K562 (cell line): Measurements from ENCODE around the gene HOXB5. TPM values are rescaled to one million over a fixed set of nuclear protein-coding genes. Genes with fewer than 3 reads are reported as not detected.
A peak's percentile ranks its signal among the peaks of the same experiment; 100 is the strongest.

Experiments
- BRCA1 ChIP-seq, 2 experiments: fragments of 450-650 bp in 1 of 2; sonication (generic) in 1 of 2; formaldehyde crosslinking in 1 of 2; IDR thresholded peaks; 2 replicates each; pipeline versions ENCODE4 v1.5.0 to v1.6.1; 2017 to 2020; ENCODE audit warnings: mild to moderate bottlenecking in 1 of 2, missing genetic modification reagents in 1 of 2
- CC2D1A ChIP-seq: fragments of 450-650 bp; IDR thresholded peaks from 2 replicates; pipeline ENCODE4 v1.6.1; 2017; ENCODE audit warnings: mild to moderate bottlenecking
- CEBPG ChIP-seq, 3 experiments: fragments of 200-800 bp in 1 of 3; sonication (Bioruptor generic) in 1 of 3; sonication (generic) in 1 of 3; formaldehyde crosslinking in 1 of 3; IDR thresholded peaks in 2 of 3; conservative IDR thresholded peaks in 1 of 3; 2 replicates each; pipeline versions ENCODE4 v1.6.1 to v1.8.0; 2016 to 2022; ENCODE audit warnings: missing compliant biosample characterization in 2 of 3, missing genetic modification characterization in 2 of 3, mild to moderate bottlenecking in 1 of 3, missing genetic modification reagents in 1 of 3
- EP300 ChIP-seq: IDR thresholded peaks from 2 replicates; pipeline ENCODE4 v1.6.1; 2012; ENCODE audit warnings: low read length, improper control_type of control experiment
- HNRNPUL1 ChIP-seq: fragments of 200-400 bp; formaldehyde crosslinking; IDR thresholded peaks from 2 replicates; pipeline ENCODE4 v1.6.1; 2017; ENCODE audit warnings: low read length
- MEIS2 ChIP-seq: fragments of 450-650 bp; IDR thresholded peaks from 2 replicates; pipeline ENCODE4 v1.6.1; 2014; ENCODE audit warnings: mild to moderate bottlenecking; ENCODE audit not compliant: partially characterized antibody
- NCOA2 ChIP-seq, 2 experiments: fragments of 450-650 bp; IDR thresholded peaks; 2 replicates each; pipeline ENCODE4 v1.6.1; 2018; ENCODE audit warnings: mild to moderate bottlenecking in 2 of 2, moderate library complexity in 1 of 2; ENCODE audit not compliant: partially characterized antibody in 2 of 2
- NFE2L1 ChIP-seq: fragments of 450-650 bp; IDR thresholded peaks from 2 replicates; pipeline ENCODE4 v1.6.1; 2016; ENCODE audit warnings: missing genetic modification characterization, low read depth, mild to moderate bottlenecking, missing compliant biosample characterization, moderate library complexity, borderline replicate concordance
- POLR3A ChIP-seq: IDR thresholded peaks from 2 replicates; pipeline ENCODE4 v1.6.1; 2011; ENCODE audit warnings: borderline replicate concordance, mild to moderate bottlenecking, moderate library complexity; ENCODE audit not compliant: insufficient read length, insufficient read depth; ENCODE audit errors: extremely low read depth
- RBM17 ChIP-seq: fragments of 200-400 bp; formaldehyde crosslinking; IDR thresholded peaks from 2 replicates; pipeline ENCODE4 v1.6.1; 2017; ENCODE audit warnings: low read depth, mild to moderate bottlenecking, low read length, borderline replicate concordance
- RCOR1 ChIP-seq, 2 experiments: IDR thresholded peaks; 2 replicates each; pipeline ENCODE4 v1.6.1; 2012; ENCODE audit warnings: low read depth in 2 of 2, low read length in 2 of 2, borderline replicate concordance in 1 of 2, improper control_type of control experiment in 1 of 2
- THRAP3 ChIP-seq: fragments of 450-650 bp; IDR thresholded peaks from 2 replicates; pipeline ENCODE4 v1.6.1; 2016; ENCODE audit warnings: mild to moderate bottlenecking, inconsistent platforms, borderline replicate concordance
- TSC22D4 ChIP-seq: fragments of 450-650 bp; IDR thresholded peaks from 2 replicates; pipeline ENCODE4 v1.6.1; 2016; ENCODE audit warnings: missing genetic modification characterization, missing biosample characterization, control low read depth
- ZFX ChIP-seq: sonication (generic); formaldehyde crosslinking; IDR thresholded peaks from 2 replicates; pipeline ENCODE4 v1.8.0; 2022; ENCODE audit warnings: mild to moderate bottlenecking, missing genetic modification reagents, moderate library complexity
- ZNF696 ChIP-seq: fragments of 250-450 bp; sonication (Bioruptor Pico); conservative IDR thresholded peaks from 2 replicates; pipeline ENCODE4 v1.4.0; 2020; ENCODE audit warnings: mild to moderate bottlenecking, moderate library complexity
- ZNF780A ChIP-seq: fragments of 250-450 bp; sonication (Bioruptor Pico); IDR thresholded peaks from 2 replicates; pipeline ENCODE4 v1.5.0; 2021; ENCODE audit warnings: mild to moderate bottlenecking
- ZNF830 ChIP-seq: fragments of 250-450 bp; sonication (Bioruptor Pico); IDR thresholded peaks from 2 replicates; pipeline ENCODE4 v1.5.0; 2021; ENCODE audit warnings: mild to moderate bottlenecking
- polyA plus RNA-seq, 8 experiments: library from polyadenylated mRNA; depleted of rRNA in 4 of 8; stranded (reverse) in 5 of 8; unstranded in 3 of 8; fragments of >200 nt; fragmentation: Nextera tagmentation in 2 of 8; fragmentation: Illumina TruSeq in 1 of 8; extraction: Ambion mirVana in 2 of 8; extraction: Trizol in 1 of 8; gene quantifications; 2 replicates each; pipeline versions ENCODE4 v1.2.1 to v1.2.3, GENCODE V29; 2011 to 2014; ENCODE audit warnings: inconsistent platforms in 1 of 8, missing spikeins in 1 of 8
- total RNA-seq, 7 experiments: library from RNA; depleted of rRNA in 6 of 7; stranded (reverse); fragments of >200 nt in 6 of 7; fragmentation: Illumina TruSeq in 2 of 7; extraction: Trizol in 2 of 7; gene quantifications; 2 replicates each; pipeline versions ENCODE4 v1.2.1 to v1.2.3, GENCODE V29; 2011 to 2021; ENCODE audit warnings: low replicate concordance in 1 of 7
- TF ChIP-seq, protein P1 (sequence below): fragments of 450-650 bp; IDR thresholded peaks from 2 replicates; pipeline ENCODE4 v1.6.1; 2016
- TF ChIP-seq, protein P2 (sequence below): fragments of 200-800 bp; sonication (Bioruptor generic); IDR thresholded peaks from 2 replicates; pipeline ENCODE4 v1.6.1; 2017; ENCODE audit warnings: missing genetic modification characterization, missing compliant biosample characterization
- TF ChIP-seq, protein P3 (sequence below): fragments of 250-450 bp; sonication (Bioruptor Pico); IDR thresholded peaks from 2 replicates; pipeline ENCODE4 v1.8.0; 2021; ENCODE audit warnings: moderate library complexity, mild to moderate bottlenecking, inconsistent platforms

Gene HOXB5
- total and polyA plus RNA-seq, 9 of the 15 experiments (the other 6 are each of a cell fraction or from before 2014, with no cell fraction given), result 0.24 to 2.7 (median 0.65) TPM

DNA sequence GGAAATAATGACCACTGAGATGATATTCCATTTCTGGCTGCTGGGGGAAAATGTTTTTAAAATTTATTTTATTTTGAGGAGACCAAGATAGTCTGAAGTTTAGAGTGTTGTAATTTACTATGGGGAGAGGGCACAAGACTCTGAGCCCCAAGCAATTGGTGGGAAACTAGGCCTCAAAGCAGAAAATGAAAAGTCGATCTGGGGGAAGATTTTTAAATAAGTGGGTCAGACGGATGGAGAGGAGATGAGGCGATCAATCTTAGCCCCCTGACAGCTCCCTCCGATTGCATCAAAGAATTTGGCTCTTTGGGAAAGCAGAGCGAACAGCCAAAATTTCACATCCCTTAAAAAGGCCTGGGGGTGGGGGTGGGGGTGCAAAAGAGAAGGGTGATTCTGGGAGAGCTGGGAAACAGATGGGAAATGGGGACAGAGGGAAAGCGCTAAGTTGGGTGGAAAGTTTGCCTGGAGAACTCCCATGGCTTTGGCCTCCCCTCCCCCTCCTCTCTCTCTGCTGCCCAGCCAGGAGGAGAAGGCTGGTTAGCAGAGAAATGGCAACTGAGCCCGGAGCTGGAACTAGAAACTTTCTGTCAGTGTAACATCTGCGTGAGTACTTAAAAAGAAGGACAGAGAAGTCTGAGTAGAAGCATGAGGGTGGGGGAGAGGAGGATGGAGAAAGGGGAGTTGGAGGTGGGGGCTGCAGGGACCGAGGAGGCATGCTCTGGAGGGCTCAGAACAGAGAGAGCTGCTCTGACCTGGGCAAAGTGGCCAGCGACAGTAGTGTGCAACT, 47.2 kb downstream of the HOXB5 start (continued):
- TF ChIP-seq NFE2L1 (tag) (no peak), EP300 (peak; percentile 54; the same call in 1 of the 2 replicates), CEBPG (CRISPR knock-in tag; IDR thresholded peaks at IDR 0.05) (no peak), CEBPG (tag; conservative IDR thresholded peaks at IDR 0.05 in 1 of 2, IDR thresholded peaks at IDR 0.05 in 1 of 2) (no peak; a peak in 1 of 4 replicates), ZNF830 (CRISPR knock-in tag) (no peak), BRCA1 (IDR thresholded peaks at IDR 0.05) (no peak), BRCA1 (CRISPR knock-in tag; IDR thresholded peaks at IDR 0.05) (no peak), POLR3A (no peak), HNRNPUL1 (no peak), CC2D1A (no peak), THRAP3 (no peak), ZNF696 (CRISPR knock-in tag) (no peak), ZNF780A (CRISPR knock-in tag) (no peak), RCOR1 (IDR thresholded peaks at IDR 0.05; ENCODE audit: borderline replicate concordance in 1 of 2, low read depth in 2 of 2, low read length in 2 of 2) (peak in 1 of 2 experiments; percentile 69; a peak in 2 of 4 replicates), ZFX (no peak), NCOA2 (IDR thresholded peaks at IDR 0.05; ENCODE audit: partially characterized antibody in 2 of 2) (no peak), RBM17 (no peak), TSC22D4 (tag) (no peak), MEIS2 (peak; percentile 99)
- TF ChIP-seq, protein P1, sequence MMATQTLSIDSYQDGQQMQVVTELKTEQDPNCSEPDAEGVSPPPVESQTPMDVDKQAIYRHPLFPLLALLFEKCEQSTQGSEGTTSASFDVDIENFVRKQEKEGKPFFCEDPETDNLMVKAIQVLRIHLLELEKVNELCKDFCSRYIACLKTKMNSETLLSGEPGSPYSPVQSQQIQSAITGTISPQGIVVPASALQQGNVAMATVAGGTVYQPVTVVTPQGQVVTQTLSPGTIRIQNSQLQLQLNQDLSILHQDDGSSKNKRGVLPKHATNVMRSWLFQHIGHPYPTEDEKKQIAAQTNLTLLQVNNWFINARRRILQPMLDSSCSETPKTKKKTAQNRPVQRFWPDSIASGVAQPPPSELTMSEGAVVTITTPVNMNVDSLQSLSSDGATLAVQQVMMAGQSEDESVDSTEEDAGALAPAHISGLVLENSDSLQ, result peak; percentile 97
- TF ChIP-seq, protein P2, sequence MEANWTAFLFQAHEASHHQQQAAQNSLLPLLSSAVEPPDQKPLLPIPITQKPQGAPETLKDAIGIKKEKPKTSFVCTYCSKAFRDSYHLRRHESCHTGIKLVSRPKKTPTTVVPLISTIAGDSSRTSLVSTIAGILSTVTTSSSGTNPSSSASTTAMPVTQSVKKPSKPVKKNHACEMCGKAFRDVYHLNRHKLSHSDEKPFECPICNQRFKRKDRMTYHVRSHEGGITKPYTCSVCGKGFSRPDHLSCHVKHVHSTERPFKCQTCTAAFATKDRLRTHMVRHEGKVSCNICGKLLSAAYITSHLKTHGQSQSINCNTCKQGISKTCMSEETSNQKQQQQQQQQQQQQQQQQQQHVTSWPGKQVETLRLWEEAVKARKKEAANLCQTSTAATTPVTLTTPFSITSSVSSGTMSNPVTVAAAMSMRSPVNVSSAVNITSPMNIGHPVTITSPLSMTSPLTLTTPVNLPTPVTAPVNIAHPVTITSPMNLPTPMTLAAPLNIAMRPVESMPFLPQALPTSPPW (CRISPR knock-in tag), result no peak; the same call in 1 of the 2 replicates
- TF ChIP-seq, protein P3, sequence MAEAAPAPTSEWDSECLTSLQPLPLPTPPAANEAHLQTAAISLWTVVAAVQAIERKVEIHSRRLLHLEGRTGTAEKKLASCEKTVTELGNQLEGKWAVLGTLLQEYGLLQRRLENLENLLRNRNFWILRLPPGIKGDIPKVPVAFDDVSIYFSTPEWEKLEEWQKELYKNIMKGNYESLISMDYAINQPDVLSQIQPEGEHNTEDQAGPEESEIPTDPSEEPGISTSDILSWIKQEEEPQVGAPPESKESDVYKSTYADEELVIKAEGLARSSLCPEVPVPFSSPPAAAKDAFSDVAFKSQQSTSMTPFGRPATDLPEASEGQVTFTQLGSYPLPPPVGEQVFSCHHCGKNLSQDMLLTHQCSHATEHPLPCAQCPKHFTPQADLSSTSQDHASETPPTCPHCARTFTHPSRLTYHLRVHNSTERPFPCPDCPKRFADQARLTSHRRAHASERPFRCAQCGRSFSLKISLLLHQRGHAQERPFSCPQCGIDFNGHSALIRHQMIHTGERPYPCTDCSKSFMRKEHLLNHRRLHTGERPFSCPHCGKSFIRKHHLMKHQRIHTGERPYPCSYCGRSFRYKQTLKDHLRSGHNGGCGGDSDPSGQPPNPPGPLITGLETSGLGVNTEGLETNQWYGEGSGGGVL (CRISPR knock-in tag), result no peak
